Mammary epithelial cell (primary cell): ENCODE results near the gene PRKCA.

Experiments used
- CTCF ChIP-seq, 2 donors: IDR thresholded peaks in 1 of 2; conservative IDR thresholded peaks in 1 of 2; 2 replicates each; pipeline ENCODE4 v1.5.1; 2011 to 2012; ENCODE audit warnings: inconsistent platforms in 2 of 2, low read length in 2 of 2, mild to moderate bottlenecking in 2 of 2, control low read depth in 1 of 2, low read depth in 1 of 2; ENCODE audit not compliant: insufficient read depth in 1 of 2; ENCODE audit errors: extremely low read depth in 1 of 2
- EZH2 ChIP-seq: IDR thresholded peaks from 2 replicates; pipeline ENCODE4 v1.6.1; 2012; ENCODE audit warnings: low read length, inconsistent platforms, borderline replicate concordance

- no peak for TF ChIP-seq CTCF (conservative IDR thresholded peaks at IDR 0.05 in 1 of 2, IDR thresholded peaks at IDR 0.05 in 1 of 2; ENCODE audit: extremely low read depth in 1 of 2, insufficient read depth in 1 of 2, low read depth in 1 of 2, low read length in 2 of 2)
- TF ChIP-seq EZH2, result no peak
Observed at GRCh38 chr17:66769911-66770310, 467.5 kb downstream of the PRKCA start.
